Activated CD4-positive, alpha-beta T cell treated with anti-CD3 and anti-CD28 coated beads, Interleukin-2, amount 10 ng/mL, durations not matched to agents 7 days and 5 days (primary cell): ENCODE data around the gene NPAS3. TPM values are rescaled to one million over a fixed set of nuclear protein-coding genes. Genes with fewer than 3 reads are reported as not detected.

Experiments used
- CTCF ChIA-PET: fragments of 350-600 bp; sonication (Branson Sonifier 250); formaldehyde crosslinking; loops from one replicate; lab custom pipeline; 2021; ENCODE audit warnings: antibody characterized with exemption; lab: Charles Lee
- POLR2A ChIA-PET: fragments of 350-600 bp; sonication (Branson Sonifier 250); formaldehyde crosslinking; loops from one replicate; lab custom pipeline; 2021; ENCODE audit warnings: antibody characterized with exemption; lab: Charles Lee
- DNase-seq: peaks from one replicate; pipeline ENCODE4 v3.0.0-alpha.2; 2020
- H3K27ac Mint-ChIP-seq: one replicate; pipeline ENCODE4 v1.8.0; 2021; ENCODE audit warnings: mild to moderate bottlenecking, moderate library complexity, mixed read lengths
- H3K27me3 Mint-ChIP-seq: one replicate; pipeline ENCODE4 v1.8.0; 2021; ENCODE audit warnings: mixed read lengths
- H3K36me3 Mint-ChIP-seq: one replicate; pipeline ENCODE4 v1.8.0; 2021; ENCODE audit warnings: low read depth, mixed read lengths
- H3K4me1 Mint-ChIP-seq: one replicate; pipeline ENCODE4 v1.8.0; 2021; ENCODE audit warnings: mixed read lengths
- H3K4me3 Mint-ChIP-seq: one replicate; pipeline ENCODE4 v1.8.0; 2021; ENCODE audit warnings: mild to moderate bottlenecking, moderate library complexity, mixed read lengths
- H3K9me3 Mint-ChIP-seq: one replicate; pipeline ENCODE4 v1.8.0; 2021; ENCODE audit warnings: mixed read lengths
- total RNA-seq, 2 experiments: library from RNA; stranded (reverse); gene quantifications; one replicate each; pipeline ENCODE4 v1.2.3, GENCODE V29; 2021

Gene NPAS3
- total RNA-seq, 2 experiments from 2014 or later, result not detected

DNA sequence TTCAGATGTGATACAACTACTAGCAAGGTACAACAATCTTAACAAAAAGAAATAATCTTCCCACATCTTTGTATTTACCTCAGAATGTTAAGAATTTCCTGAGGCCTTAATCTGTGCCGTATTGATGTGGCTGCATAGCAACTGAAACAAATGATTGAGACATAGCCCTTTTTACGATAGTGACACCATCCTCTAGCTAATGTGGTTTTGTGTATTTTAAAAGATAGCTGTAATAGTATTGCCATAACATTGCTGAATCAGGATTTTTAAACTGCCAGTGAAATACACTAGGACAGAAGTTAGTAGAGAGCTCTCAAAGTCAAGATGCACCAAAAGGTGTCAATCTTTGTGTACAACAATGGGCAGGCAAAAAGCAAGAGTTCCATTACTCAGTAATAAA is 11.9 kb downstream of the NPAS3 start:
- ChIA-PET POLR2A (no interaction called here), CTCF (interaction anchor here (0.7 kb wide), 1 partner anchor 14 kb away, joined by 3 read pairs; no protein-coding TSS in a partner anchor)
- Mint-ChIP-seq H3K4me3 (no peak overlapping the region), H3K27me3 (peaks cover 4% of the 10 kb centered on the region), H3K4me1 (no peaks in the 10 kb centered on the region), H3K36me3 (no peaks in the 10 kb centered on the region), H3K9me3 (no peaks in the 10 kb centered on the region), H3K27ac (no peak overlapping the region)
- DNase-seq, result no peak

GRCh38 chr14:32967421-32967820 is 28.7 kb downstream of the NPAS3 start:
- no peaks in the 10 kb centered on the region for H3K9me3 Mint-ChIP-seq
- no peaks in the 10 kb centered on the region for H3K36me3 Mint-ChIP-seq
- H3K4me1 Mint-ChIP-seq, result no peaks in the 10 kb centered on the region
- DNase-seq, result no peak
- CTCF ChIA-PET, result no interaction called here
- no peaks in the 10 kb centered on the region for H3K27me3 Mint-ChIP-seq
- H3K4me3 Mint-ChIP-seq, result no peak overlapping the region
- no peak overlapping the region for H3K27ac Mint-ChIP-seq
- POLR2A ChIA-PET, result no interaction called here

DNA sequence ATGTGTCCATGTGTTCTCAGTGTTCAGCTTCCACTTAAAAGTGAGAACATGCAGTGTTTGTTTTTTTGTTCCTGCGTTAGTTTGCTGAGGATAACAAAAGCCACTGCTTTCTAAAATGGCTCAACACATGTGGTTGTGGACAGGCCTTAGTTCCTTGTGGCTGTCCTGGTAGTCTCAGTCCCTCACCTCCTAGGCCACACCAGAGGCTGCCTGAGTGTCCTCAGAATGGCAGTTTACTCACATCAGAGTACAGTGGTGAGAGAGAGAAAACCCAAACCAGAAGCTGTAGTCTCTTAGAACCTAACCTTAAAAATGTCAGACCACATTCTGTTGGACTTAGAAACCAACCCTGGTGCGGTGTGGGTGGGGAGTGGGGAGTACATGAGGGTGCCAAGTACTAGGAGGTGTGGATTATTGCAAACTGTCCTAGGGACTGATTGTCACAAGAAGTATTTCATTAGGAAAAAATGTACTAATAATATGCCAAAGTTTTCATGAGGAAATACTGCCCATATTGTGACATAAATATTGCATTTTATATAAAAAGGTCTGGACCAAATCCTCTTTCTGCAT is 30.4 kb downstream of the NPAS3 start:
- Mint-ChIP-seq H3K4me1 (no peaks in the 10 kb centered on the region), H3K4me3 (no peak overlapping the region)

GRCh38 chr14:32977913-32978312 is 39.2 kb downstream of the NPAS3 start:
- Mint-ChIP-seq H3K27me3 (no peaks in the 10 kb centered on the region), H3K9me3 (no peaks in the 10 kb centered on the region), H3K4me3 (no peak overlapping the region), H3K4me1 (no peaks in the 10 kb centered on the region), H3K27ac (no peak overlapping the region), H3K36me3 (no peaks in the 10 kb centered on the region)
- ChIA-PET CTCF (no interaction called here), POLR2A (no interaction called here)
- no peak for DNase-seq

More for the DNA sequence above, 30.4 kb downstream of the NPAS3 start:
- CTCF ChIA-PET, result no interaction called here
- no peaks in the 10 kb centered on the region for H3K36me3 Mint-ChIP-seq
- DNase-seq, result no peak
- H3K27me3 Mint-ChIP-seq, result no peaks in the 10 kb centered on the region
- no peaks in the 10 kb centered on the region for H3K9me3 Mint-ChIP-seq
- POLR2A ChIA-PET, result no interaction called here
- H3K27ac Mint-ChIP-seq, result no peak overlapping the region

- ChIA-PET CTCF (no interaction called here), POLR2A (no interaction called here)
- no peaks in the 10 kb centered on the region for H3K4me1 Mint-ChIP-seq
- H3K27ac Mint-ChIP-seq, result no peak overlapping the region
- no peaks in the 10 kb centered on the region for H3K27me3 Mint-ChIP-seq
- no peak for DNase-seq
- no peaks in the 10 kb centered on the region for H3K36me3 Mint-ChIP-seq
- no peaks in the 10 kb centered on the region for H3K9me3 Mint-ChIP-seq
- H3K4me3 Mint-ChIP-seq, result no peak overlapping the region
These were observed 40.1 kb downstream of the NPAS3 start for GRCh38 chr14:32978691-32979255.

DNA sequence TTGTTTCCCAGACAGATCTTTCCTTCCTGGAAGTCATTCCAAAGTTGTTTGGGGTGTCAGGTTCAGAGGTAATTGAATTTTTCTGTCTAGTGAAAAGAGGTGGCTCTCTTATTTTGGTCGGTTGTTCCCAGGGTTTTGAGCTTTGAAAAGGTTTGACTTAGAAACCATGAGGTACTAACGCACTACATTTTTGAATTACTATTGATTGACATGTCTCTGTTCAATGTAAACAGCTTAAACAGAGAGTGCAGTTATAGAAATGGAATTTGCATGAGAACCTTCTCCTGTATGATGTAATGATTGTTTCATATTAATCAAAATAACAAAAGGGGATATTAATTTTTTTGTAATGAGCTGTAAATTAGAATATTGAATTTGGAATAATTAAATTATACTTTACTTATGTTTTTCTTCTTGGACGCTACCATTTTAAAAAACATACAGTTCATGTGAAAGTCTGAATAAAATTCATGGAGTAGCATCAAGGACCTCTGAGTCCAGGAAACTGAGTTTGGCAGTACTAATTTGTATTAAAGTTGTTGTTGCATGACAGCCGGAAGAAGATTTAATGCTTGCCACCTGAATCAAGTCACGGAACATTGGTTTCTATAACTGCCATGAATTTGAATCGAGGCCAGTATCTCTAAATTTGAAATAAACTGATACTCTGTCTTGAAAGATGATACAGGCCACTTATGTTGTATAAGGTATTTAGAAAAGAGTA is 41.7 kb downstream of the NPAS3 start:
- H3K36me3 Mint-ChIP-seq, result no peaks in the 10 kb centered on the region
- no peaks in the 10 kb centered on the region for H3K9me3 Mint-ChIP-seq
- H3K27ac Mint-ChIP-seq, result no peak overlapping the region
- H3K4me3 Mint-ChIP-seq, result no peak overlapping the region
- POLR2A ChIA-PET, result no interaction called here
- CTCF ChIA-PET, result no interaction called here
- no peaks in the 10 kb centered on the region for H3K27me3 Mint-ChIP-seq
- DNase-seq, result no peak
- H3K4me1 Mint-ChIP-seq, result no peaks in the 10 kb centered on the region

DNA sequence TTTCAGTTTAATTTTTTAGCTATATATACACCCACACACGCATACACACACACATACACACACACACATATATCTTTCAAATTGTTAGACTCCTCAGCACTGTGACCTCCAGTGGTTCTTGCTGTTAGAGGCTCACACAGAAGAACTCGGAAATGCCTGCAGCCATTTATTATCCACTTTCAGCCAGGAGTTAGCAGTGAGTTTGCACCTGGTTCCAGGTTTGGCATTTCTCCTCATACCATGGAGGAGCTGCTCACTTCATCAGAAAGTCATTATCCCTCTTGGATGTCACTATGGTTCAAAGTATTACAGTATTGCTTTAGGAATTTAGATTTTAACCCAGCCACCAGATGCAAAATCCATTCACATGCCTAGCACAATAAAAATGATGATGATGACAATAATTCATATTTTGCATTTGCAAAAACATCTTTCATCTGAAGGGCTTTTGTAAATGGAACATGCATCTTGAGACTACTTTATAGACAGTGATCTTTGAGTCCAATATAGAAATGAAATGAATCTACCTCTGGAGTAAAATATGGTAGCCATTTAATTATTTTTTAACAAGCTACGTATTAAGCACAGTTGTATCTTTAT is 42.3 kb downstream of the NPAS3 start:
- H3K4me1 Mint-ChIP-seq, result no peaks in the 10 kb centered on the region
- H3K27me3 Mint-ChIP-seq, result no peaks in the 10 kb centered on the region
- ChIA-PET POLR2A (no interaction called here), CTCF (no interaction called here)
- H3K4me3 Mint-ChIP-seq, result no peak overlapping the region
- no peak for DNase-seq
- no peak overlapping the region for H3K27ac Mint-ChIP-seq
- no peaks in the 10 kb centered on the region for H3K36me3 Mint-ChIP-seq
- no peaks in the 10 kb centered on the region for H3K9me3 Mint-ChIP-seq

- Mint-ChIP-seq H3K36me3 (no peaks in the 10 kb centered on the region), H3K4me1 (no peaks in the 10 kb centered on the region), H3K9me3 (no peaks in the 10 kb centered on the region), H3K4me3 (no peak overlapping the region), H3K27ac (no peak overlapping the region), H3K27me3 (no peaks in the 10 kb centered on the region)
- CTCF ChIA-PET, result no interaction called here
- POLR2A ChIA-PET, result no interaction called here
- no peak for DNase-seq
These were observed 45.7 kb downstream of the NPAS3 start for GRCh38 chr14:32984241-32984930.

GRCh38 chr14:32985866-32986265 is 47.2 kb downstream of the NPAS3 start:
- no peaks in the 10 kb centered on the region for H3K27me3 Mint-ChIP-seq
- no peaks in the 10 kb centered on the region for H3K36me3 Mint-ChIP-seq
- H3K4me1 Mint-ChIP-seq, result no peaks in the 10 kb centered on the region
- DNase-seq, result no peak
- H3K4me3 Mint-ChIP-seq, result no peak overlapping the region
- ChIA-PET CTCF (no interaction called here), POLR2A (no interaction called here)
- H3K9me3 Mint-ChIP-seq, result peaks cover 2% of the 10 kb centered on the region
- H3K27ac Mint-ChIP-seq, result no peak overlapping the region

DNA sequence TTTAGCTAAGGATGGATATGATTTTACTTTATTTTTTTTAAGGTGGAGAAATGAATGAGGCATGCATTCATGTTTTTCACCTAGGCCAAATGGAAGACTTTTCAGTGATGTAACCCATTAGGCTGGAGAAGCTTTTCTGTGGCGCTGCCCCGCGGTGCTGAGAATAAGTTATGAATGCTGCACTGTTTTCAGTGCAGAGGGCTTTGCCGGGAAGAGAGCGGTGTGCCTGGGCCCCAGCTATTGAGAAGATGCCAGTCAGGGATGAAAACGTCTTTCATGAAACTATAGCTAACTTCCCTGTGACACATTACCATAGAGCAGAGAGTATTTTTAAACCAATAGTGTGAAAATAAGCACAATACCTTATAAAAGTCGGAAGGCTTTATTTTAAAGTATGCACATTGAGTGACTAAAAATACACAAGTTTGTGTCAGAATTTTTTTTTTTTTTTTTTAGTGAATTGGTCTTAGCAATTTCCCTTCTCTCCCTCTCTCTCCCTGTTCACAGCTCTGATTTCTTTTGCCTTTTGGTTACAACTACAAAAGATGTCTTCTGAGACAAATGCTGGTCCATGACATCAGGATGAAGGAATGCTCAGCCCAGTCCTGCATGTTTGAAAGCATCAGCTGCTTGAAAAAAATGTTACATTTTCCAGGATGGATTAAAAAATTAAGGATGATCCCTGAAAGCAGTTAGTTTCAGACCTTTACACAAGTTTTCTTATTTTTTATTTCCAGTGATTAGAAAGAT is 48.3 kb downstream of the NPAS3 start:
- Mint-ChIP-seq H3K9me3 (peaks cover 2% of the 10 kb centered on the region), H3K36me3 (no peaks in the 10 kb centered on the region), H3K4me1 (no peaks in the 10 kb centered on the region), H3K27me3 (no peaks in the 10 kb centered on the region), H3K27ac (no peak overlapping the region), H3K4me3 (no peak overlapping the region)
- CTCF ChIA-PET, result no interaction called here
- no peak for DNase-seq
- POLR2A ChIA-PET, result no interaction called here

GRCh38 chr14:32991691-32992090 is 53.0 kb downstream of the NPAS3 start:
- no peaks in the 10 kb centered on the region for H3K4me1 Mint-ChIP-seq
- DNase-seq, result no peak
- H3K9me3 Mint-ChIP-seq, result peaks cover 5% of the 10 kb centered on the region
- no peaks in the 10 kb centered on the region for H3K27me3 Mint-ChIP-seq
- H3K36me3 Mint-ChIP-seq, result no peaks in the 10 kb centered on the region
- ChIA-PET POLR2A (no interaction called here), CTCF (no interaction called here)
- no peak overlapping the region for H3K27ac Mint-ChIP-seq
- H3K4me3 Mint-ChIP-seq, result no peak overlapping the region

- Mint-ChIP-seq H3K36me3 (no peaks in the 10 kb centered on the region), H3K9me3 (peaks cover 8% of the 10 kb centered on the region), H3K27me3 (no peaks in the 10 kb centered on the region), H3K4me1 (no peaks in the 10 kb centered on the region), H3K27ac (no peak overlapping the region), H3K4me3 (no peak overlapping the region)
- DNase-seq, result no peak
- POLR2A ChIA-PET, result no interaction called here
- CTCF ChIA-PET, result no interaction called here
These were observed 55.2 kb downstream of the NPAS3 start for GRCh38 chr14:32993921-32994320.
